ENCODE measurements around the gene NPAS2.

Gene NPAS2

GRCh38 chr2:100990166-100990565 is 170.2 kb downstream of the NPAS2 start:
- DNase-seq (ENCODE audit: low spot score) = no peak

- DNase-seq (ENCODE audit: low spot score) = no peak
Observed at GRCh38 chr2:100990650-100991403, 170.9 kb downstream of the NPAS2 start.

GRCh38 chr2:100991404-100991773 is 171.4 kb downstream of the NPAS2 start:
- DNase-seq (ENCODE audit: low spot score) = no peak

DNA sequence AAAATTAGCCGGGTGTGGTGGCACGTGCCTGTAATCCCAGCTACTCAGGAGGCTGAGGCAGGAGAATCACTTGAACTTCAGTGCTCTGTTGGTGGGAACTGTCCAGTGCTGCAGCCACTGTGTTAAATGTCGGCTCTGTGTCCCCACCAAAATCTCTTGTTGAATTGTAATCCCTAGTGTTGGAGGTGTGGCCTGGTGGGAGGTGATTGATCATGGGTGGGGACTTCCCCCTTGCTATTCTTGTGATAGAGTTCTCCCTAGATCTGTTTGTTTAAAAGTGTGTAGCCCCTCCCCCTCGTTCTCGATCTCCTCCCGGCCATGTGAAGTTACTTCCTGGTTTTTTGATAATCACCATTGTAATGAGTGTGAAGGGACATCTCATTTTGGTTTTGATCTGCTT is 172.3 kb downstream of the NPAS2 start:
- no peak for DNase-seq (ENCODE audit: low spot score)

DNA sequence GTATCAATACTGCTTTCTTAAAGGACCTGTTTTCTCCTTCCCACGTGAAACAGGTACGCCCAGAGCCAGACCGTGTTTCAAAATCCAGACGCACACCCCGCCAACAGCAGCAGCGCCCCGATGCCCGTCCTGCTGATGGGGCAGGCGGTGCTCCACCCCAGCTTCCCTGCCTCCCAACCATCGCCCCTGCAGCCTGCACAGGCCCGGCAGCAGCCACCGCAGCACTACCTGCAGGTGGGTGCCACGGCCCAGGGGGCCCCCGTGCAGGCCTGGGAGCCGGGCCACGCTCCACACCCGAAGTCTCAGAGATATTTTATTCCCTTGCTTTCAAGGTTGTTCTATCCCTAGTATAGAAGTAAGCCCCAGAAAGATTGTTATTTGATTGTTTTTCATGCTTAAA is 173.4 kb downstream of the NPAS2 start:
- no peak for DNase-seq (ENCODE audit: low spot score)

- DNase-seq (ENCODE audit: low spot score) = no peak
Observed at GRCh38 chr2:100995309-100996075, 175.6 kb downstream of the NPAS2 start.

GRCh38 chr2:100997509-100998234 is 177.7 kb downstream of the NPAS2 start:
- no peak for DNase-seq (ENCODE audit: low spot score)

- DNase-seq (ENCODE audit: low spot score) = no peak
Observed at GRCh38 chr2:100998235-100998573, 178.3 kb downstream of the NPAS2 start.

DNA sequence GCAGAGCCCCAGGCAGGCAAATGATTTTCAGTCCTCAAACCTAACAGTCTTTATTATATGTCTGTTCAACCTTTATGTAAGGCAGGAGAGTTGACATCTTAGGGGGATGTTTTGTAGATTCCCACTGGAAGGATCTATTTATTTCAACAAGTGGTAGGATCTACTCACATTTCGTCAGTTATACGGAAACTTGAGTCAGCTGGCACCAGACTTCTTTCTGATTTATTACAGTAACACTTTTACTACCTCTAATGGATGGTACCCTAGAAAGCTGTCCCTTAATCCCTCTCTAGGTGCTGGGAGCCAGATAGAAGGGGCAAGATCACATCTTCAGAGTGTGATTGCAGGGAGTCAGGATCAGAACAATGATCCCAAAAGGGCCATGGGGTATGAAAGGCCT is 180.1 kb downstream of the NPAS2 start:
- no peak for DNase-seq (ENCODE audit: low spot score)

- DNase-seq (ENCODE audit: low spot score) = peak; percentile 97
Observed at GRCh38 chr2:101001691-101002561, 182.0 kb downstream of the NPAS2 start, which contains the start of gene RPL31. RPL31 (plus strand) TSS chr2:101002289; CDS start chr2:101002702, 413 bp downstream.

GRCh38 chr2:101002562-101003277 is 182.8 kb downstream of the NPAS2 start:
- DNase-seq (ENCODE audit: low spot score) = no peak

DNA sequence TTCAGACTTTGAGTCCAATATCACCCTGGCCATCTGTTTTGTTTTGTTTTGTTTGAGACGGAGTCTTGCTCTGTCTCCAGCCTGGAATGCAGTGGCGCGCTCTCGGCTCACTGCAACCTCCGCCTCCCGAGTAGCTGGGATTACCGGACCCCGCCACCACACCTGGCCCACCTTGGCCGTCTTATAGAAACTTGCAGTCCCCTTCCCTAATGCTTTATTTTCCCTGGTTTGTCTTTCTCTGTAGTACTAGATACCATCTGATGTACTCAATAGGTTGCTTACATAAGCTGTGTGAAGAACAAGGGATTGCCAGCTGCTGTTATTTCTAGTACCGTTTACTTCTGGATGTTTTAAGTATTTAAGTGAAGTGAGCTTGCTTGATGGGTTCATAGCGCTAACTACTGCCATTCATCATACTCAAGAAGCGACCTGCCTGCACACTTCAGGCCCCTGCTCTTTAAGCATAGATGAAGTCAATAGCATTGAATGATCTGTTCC is 183.4 kb downstream of the NPAS2 start:
- DNase-seq (ENCODE audit: low spot score) = no peak

GRCh38 chr2:101004620-101005325 is 184.8 kb downstream of the NPAS2 start:
- DNase-seq (ENCODE audit: low spot score) = no peak

DNA sequence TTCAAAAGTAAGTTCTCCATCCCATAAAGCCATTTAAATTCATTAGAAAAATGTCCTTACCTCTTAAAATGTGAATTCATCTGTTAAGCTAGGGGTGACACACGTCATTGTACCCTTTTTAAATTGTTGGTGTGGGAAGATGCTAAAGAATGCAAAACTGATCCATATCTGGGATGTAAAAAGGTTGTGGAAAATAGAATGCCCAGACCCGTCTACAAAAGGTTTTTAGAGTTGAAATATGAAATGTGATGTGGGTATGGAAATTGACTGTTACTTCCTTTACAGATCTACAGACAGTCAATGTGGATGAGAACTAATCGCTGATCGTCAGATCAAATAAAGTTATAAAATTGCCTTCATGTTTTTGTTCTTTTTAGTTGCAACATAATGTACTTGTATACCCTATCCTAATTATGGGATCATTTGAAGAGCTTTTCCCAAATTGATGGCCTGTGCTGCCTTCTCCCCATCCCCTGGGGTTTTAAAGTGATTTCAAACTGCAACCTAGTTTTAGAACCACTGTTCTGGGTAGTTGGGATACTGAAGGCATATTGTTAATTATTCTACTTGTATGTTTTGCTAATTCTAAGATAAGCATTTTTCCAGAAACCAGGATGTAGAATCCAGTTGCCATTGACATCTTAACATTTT is 186.3 kb downstream of the NPAS2 start:
- DNase-seq (ENCODE audit: low spot score) = no peak

DNA sequence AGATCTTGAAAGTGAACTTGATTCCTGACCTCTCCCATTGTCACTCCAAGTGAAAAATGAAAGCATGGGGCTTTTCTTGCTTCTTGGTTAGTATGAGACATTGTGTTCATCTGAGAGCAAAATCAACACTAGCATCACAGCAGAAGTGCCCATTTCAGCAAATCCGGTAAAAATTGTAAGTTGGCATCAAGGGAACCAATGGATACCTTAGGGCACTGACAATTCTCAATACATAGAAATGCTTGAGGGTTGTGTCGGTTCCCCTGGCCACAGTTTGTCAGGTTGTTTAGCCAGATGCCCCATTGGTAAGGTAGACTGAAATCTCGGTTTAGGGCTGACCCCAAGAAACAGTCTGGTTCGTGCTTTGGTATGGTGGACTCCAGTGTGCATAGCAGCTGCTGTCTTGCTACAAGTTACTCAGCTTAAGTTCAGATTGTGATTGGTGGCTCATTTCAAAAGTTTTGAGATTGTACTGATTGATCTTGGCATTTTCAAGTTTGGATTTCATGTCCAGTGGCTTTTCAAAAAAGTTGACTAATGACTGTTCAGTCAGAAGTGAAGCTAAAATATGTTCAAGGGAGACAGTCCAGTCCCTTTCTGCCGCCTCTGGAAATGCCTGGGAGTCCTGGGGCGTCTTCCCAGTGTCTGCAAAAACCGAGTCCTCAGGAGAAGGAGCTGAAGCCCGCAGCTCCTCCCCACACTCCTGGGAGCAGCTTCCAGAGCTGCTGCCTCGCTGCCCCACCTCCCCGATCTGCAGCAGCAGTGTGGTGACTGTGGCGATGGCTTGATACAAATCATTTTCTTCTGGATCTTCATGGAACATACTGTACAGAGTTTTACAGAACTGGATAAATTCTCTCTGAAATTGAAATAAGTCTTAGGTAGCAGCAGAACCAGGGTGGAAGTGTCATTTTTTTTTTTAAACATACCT is 187.7 kb downstream of the NPAS2 start:
- DNase-seq (ENCODE audit: low spot score) = no peak

DNA sequence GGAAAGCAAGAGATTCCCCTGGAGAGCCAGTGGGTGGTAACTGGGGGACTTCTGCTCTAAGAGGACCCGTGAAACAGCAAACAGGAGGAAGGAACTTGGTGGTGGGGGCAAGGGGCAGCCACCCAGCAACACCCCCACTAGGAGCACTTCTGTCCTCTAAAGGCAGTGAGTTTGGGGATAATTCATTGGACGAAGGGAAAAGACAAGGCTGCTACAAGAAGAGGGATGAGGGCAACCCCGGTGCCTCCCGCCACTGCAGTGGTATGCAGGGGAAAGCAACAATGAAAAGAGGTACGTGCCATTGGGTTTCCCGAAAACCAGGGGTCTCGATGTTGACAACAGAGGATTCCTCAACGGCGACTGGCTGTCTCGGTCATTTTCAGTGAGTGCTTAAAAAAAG is 191.2 kb downstream of the NPAS2 start:
- no peak for DNase-seq (ENCODE audit: low spot score)

- no peak for DNase-seq (ENCODE audit: low spot score)
Observed at GRCh38 chr2:101012054-101012705, 192.2 kb downstream of the NPAS2 start.

- DNase-seq (ENCODE audit: low spot score) = peak; percentile 44
Observed at GRCh38 chr2:101012706-101013181, 192.8 kb downstream of the NPAS2 start.
